Immature natural killer cell (primary cell): ENCODE results near the gene GAK. TPM values are rescaled to one million over a fixed set of nuclear protein-coding genes. Genes with fewer than 3 reads are reported as not detected.
A peak's percentile ranks its signal among the peaks of the same experiment; 100 is the strongest.

ENCODE experiments used
- DNase-seq, 3 donors: peaks; one replicate each; pipeline ENCODE4 v3.0.0; 2022; ENCODE audit warnings: mixed read lengths in 1 of 3
- H3K27ac Mint-ChIP-seq, 6 donors: one replicate each; pipeline ENCODE4 v1.8.0; 2020; ENCODE audit warnings: mixed read lengths in 6 of 6, mild to moderate bottlenecking in 5 of 6, inconsistent platforms in 4 of 6, moderate library complexity in 3 of 6
- H3K27me3 Mint-ChIP-seq, 3 donors: one replicate each; pipeline ENCODE4 v1.8.0; 2020 to 2021; ENCODE audit warnings: low read depth in 3 of 3, mild to moderate bottlenecking in 3 of 3, mixed read lengths in 3 of 3, moderate library complexity in 3 of 3, inconsistent platforms in 1 of 3
- H3K36me3 Mint-ChIP-seq, 3 donors: one replicate each; pipeline ENCODE4 v1.8.0; 2020; ENCODE audit warnings: mixed read lengths in 3 of 3, inconsistent platforms in 2 of 3, mild to moderate bottlenecking in 2 of 3
- H3K4me1 Mint-ChIP-seq, 2 donors: one replicate each; pipeline ENCODE4 v1.8.0; 2020; ENCODE audit warnings: inconsistent platforms in 2 of 2, mild to moderate bottlenecking in 2 of 2, mixed read lengths in 2 of 2, moderate library complexity in 1 of 2
- H3K4me3 Mint-ChIP-seq, 5 donors: one replicate each; pipeline ENCODE4 v1.8.0; 2020; ENCODE audit warnings: mild to moderate bottlenecking in 5 of 5, mixed read lengths in 5 of 5, inconsistent platforms in 3 of 5, moderate library complexity in 3 of 5
- H3K9me3 Mint-ChIP-seq, 6 donors: one replicate each; pipeline ENCODE4 v1.8.0; 2020; ENCODE audit warnings: mild to moderate bottlenecking in 6 of 6, mixed read lengths in 6 of 6, inconsistent platforms in 4 of 6, moderate library complexity in 3 of 6
- polyA plus RNA-seq, 3 donors: library from polyadenylated mRNA; unstranded; fragments of 300-500 nt; fragmentation: Illumina TruSeq; gene quantifications; one replicate each; pipeline ENCODE4 v1.2.3, GENCODE V29; 2021

Gene GAK
- polyA plus RNA-seq, 3 donors from 2014 or later, result 49.4 to 119 (median 52.2) TPM

GRCh38 chr4:960140-960635 lies 28.1 kb upstream of the GAK start:
- Mint-ChIP-seq H3K9me3 (peaks cover 0 to 2% (median 0%) of the 10 kb centered on the region in 6 donors), H3K4me1 (peaks cover 0 to 3% of the 10 kb centered on the region in 2 donors), H3K36me3 (peaks cover 0 to 5% (median 3%) of the 10 kb centered on the region in 3 donors), H3K4me3 (no peak overlapping the region), H3K27me3 (peaks cover 0 to 10% (median 2%) of the 10 kb centered on the region in 3 donors), H3K27ac (no peak overlapping the region)
- no peak for DNase-seq

DNA sequence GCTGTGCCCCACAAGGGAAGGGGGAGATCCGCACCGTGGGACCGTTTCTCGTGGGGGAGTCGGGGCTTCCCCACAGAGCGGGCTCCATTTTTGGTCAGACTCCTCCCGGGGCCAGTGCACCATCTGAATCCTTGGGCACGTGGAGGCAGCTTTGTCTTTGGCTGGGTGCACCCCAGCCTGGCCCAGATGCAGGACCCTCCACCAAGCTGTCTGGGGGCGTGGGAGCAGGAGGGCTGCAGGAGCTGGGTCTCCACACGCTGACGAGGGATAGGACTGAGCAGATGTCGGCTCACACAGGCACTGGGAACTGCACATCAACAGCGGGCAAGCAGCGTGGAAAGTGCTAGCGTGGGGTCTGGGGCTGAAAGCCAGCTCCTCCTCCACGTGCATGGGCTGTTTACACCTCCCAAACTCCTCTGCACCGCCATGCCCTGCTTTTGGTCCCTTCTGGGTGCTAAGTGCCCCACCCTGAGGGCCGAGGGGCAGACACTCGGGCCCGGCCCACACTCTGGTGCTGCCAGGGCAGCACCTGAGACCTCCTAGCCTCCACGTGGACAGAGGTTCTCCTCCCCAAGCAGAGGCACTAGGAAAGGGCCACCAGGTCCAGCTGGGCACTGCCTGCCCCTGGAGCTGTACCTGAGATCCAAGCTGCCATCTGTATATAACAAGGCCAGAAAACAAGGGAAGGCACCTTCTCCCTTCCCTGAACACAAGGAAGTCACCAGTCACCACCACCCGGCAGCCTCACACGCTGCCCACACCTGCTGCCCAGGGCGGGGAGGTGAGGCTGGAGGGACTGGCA lies 27.4 kb upstream of the GAK start:
- Mint-ChIP-seq H3K4me3 (no peak overlapping the region), H3K36me3 (peaks cover 0 to 8% (median 7%) of the 10 kb centered on the region in 3 donors), H3K27me3 (peaks cover 0 to 10% (median 2%) of the 10 kb centered on the region in 3 donors), H3K4me1 (peaks cover 0 to 3% of the 10 kb centered on the region in 2 donors), H3K9me3 (peaks cover 0 to 2% (median 0%) of the 10 kb centered on the region in 6 donors), H3K27ac (peak overlapping the region in 2 of 6 donors; percentile 23 to 61)
- no peak for DNase-seq

DNA sequence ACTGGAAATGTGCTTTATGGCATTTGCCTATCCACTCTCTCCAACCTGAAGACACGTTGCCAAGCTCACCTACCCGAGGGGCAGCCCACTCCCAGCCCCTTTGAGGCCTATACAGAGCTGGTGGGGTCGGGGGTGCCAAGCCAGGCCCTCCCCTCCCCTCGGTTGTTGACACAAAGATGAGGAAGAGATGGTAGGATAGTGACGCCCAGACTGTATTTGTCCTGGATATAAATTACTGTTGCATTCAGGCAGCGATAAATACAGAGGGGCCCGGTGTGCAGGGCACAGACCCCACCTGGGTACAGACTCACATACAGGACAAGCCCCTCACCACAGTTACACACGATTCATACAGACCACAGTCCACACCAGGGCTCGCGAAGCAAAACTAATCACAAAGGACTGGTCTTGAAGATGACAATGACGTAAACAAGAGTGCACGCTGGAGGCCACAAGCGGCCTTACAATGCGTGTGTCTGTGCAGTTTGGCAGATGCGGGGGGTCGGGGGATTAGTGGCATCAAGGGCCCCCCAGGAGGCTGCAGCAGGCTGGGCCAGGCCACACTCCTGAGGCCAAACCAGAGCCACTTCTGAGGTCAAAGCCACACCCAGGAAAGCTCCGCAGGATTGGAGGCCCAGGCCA lies 26.7 kb upstream of the GAK start:
- Mint-ChIP-seq H3K4me3 (no peak overlapping the region), H3K27ac (peak overlapping the region in 4 of 6 donors; percentile 23 to 53 (median 30)), H3K9me3 (peaks cover 0 to 2% (median 0%) of the 10 kb centered on the region in 6 donors), H3K4me1 (peaks cover 0 to 3% of the 10 kb centered on the region in 2 donors), H3K36me3 (peaks cover 0 to 10% (median 8%) of the 10 kb centered on the region in 3 donors), H3K27me3 (peaks cover 0 to 7% (median 2%) of the 10 kb centered on the region in 3 donors)
- DNase-seq, result no peak

DNA sequence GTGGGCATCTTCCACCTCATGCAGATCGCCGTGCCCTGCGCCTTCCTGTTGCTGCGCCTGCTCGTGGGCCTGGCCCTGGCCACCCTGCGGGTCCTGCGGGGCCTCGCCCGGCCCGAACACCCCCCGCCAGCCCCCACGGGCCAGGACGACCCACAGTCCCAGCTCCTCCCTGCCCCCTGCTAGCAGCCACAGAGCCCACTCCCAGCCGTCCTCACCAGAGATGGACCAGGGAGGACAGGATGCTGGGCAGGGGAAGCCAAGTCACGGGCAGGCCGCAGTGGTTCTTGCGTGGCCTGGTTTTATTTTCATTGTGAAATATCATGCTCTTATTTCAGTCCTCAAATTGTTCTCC lies 26.2 kb upstream of the GAK start:
- H3K4me3 Mint-ChIP-seq, result no peak overlapping the region
- H3K36me3 Mint-ChIP-seq, result peaks cover 0 to 10% (median 8%) of the 10 kb centered on the region in 3 donors
- H3K27ac Mint-ChIP-seq, result peak overlapping the region in 2 of 6 donors; percentile 23 to 53
- peaks cover 0 to 2% (median 0%) of the 10 kb centered on the region in 6 donors for H3K9me3 Mint-ChIP-seq
- H3K27me3 Mint-ChIP-seq, result peaks cover 0 to 7% (median 2%) of the 10 kb centered on the region in 3 donors
- no peak for DNase-seq
- H3K4me1 Mint-ChIP-seq, result peaks cover 0 to 3% of the 10 kb centered on the region in 2 donors

GRCh38 chr4:957581-958313 lies 25.6 kb upstream of the GAK start:
- peaks cover 0 to 10% (median 8%) of the 10 kb centered on the region in 3 donors for H3K36me3 Mint-ChIP-seq
- H3K4me1 Mint-ChIP-seq, result peaks cover 0 to 3% of the 10 kb centered on the region in 2 donors
- DNase-seq, result no peak
- peaks cover 0 to 6% (median 2%) of the 10 kb centered on the region in 3 donors for H3K27me3 Mint-ChIP-seq
- peaks cover 0 to 2% (median 0%) of the 10 kb centered on the region in 6 donors for H3K9me3 Mint-ChIP-seq
- peak overlapping the region in 2 of 6 donors; percentile 45 to 64 for H3K27ac Mint-ChIP-seq
- no peak overlapping the region for H3K4me3 Mint-ChIP-seq

DNA sequence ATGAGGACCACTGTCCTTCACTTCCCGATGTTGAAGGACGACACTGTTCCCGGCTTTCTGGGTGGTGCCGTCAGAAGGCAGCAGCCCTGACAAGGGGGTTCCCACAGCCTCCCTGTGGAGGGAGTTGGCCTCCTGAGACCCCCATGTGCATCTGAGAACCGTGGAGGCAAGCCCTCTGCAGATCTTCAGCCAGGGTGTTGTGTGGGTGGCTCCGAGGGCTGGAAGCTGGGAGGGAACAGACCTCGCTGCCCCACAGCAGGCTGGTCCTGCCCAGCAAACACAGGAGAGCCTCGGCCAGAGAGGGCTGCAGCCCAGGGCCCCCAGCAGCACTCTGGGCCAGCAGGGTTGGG lies 25.1 kb upstream of the GAK start:
- Mint-ChIP-seq H3K4me1 (peaks cover 0 to 3% of the 10 kb centered on the region in 2 donors), H3K4me3 (no peak overlapping the region), H3K27me3 (peaks cover 0 to 8% (median 2%) of the 10 kb centered on the region in 3 donors), H3K27ac (no peak overlapping the region), H3K36me3 (peaks cover 0 to 10% (median 8%) of the 10 kb centered on the region in 3 donors), H3K9me3 (peaks cover 0 to 2% (median 0%) of the 10 kb centered on the region in 6 donors)
- DNase-seq, result no peak

DNA sequence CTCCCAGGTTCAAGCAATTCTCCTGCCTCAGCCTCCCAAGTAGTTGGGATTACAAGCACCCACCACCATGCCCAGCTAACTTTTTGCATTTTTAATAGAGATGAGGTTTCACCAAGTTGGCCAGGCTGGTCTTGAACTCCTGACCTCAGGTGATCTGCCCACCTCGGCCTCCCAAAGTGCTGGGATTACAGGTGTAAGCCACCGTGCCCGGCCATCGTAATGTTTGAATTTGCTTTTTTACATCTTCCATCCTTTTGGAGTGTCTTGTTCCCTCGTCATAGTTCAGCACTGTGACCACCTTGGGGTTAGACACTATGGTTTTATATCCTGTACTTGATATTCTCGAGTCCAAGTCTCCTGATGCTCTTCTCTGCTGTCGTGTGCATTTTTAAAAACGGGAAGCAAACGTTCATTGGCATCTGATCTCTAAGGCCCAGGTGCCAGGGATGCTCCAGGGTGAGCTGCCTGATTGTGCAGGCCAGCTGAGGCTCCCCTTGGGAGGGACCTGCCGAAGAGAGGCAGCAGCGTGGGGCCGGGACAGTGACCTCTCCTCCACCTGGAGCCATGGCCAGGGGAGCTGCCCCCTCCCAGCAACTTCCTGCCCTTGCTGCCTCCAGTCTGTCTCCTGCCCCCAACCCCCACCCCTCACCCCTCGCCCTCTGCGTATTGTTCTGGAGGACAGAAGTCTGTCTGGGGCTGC lies 24.6 kb upstream of the GAK start:
- peaks cover 0 to 3% of the 10 kb centered on the region in 2 donors for H3K4me1 Mint-ChIP-seq
- H3K4me3 Mint-ChIP-seq, result no peak overlapping the region
- peaks cover 0 to 7% (median 2%) of the 10 kb centered on the region in 3 donors for H3K27me3 Mint-ChIP-seq
- no peak overlapping the region for H3K27ac Mint-ChIP-seq
- H3K9me3 Mint-ChIP-seq, result no peaks in the 10 kb centered on the region
- no peak for DNase-seq
- peaks cover 0 to 10% (median 8%) of the 10 kb centered on the region in 3 donors for H3K36me3 Mint-ChIP-seq

GRCh38 chr4:955931-956381 lies 23.8 kb upstream of the GAK start:
- H3K27me3 Mint-ChIP-seq, result peaks cover 0 to 7% (median 2%) of the 10 kb centered on the region in 3 donors
- peaks cover 0 to 3% of the 10 kb centered on the region in 2 donors for H3K4me1 Mint-ChIP-seq
- no peak overlapping the region for H3K4me3 Mint-ChIP-seq
- H3K36me3 Mint-ChIP-seq, result peaks cover 0 to 10% (median 8%) of the 10 kb centered on the region in 3 donors
- H3K27ac Mint-ChIP-seq, result no peak overlapping the region
- H3K9me3 Mint-ChIP-seq, result no peaks in the 10 kb centered on the region
- no peak for DNase-seq

GRCh38 chr4:955161-955921 lies 23.2 kb upstream of the GAK start:
- H3K9me3 Mint-ChIP-seq, result no peaks in the 10 kb centered on the region
- peaks cover 0 to 10% (median 8%) of the 10 kb centered on the region in 3 donors for H3K36me3 Mint-ChIP-seq
- H3K27ac Mint-ChIP-seq, result no peak overlapping the region
- peaks cover 0 to 3% of the 10 kb centered on the region in 2 donors for H3K4me1 Mint-ChIP-seq
- no peak overlapping the region for H3K4me3 Mint-ChIP-seq
- peaks cover 2 to 7% (median 2%) of the 10 kb centered on the region in 3 donors for H3K27me3 Mint-ChIP-seq
- DNase-seq, result no peak

DNA sequence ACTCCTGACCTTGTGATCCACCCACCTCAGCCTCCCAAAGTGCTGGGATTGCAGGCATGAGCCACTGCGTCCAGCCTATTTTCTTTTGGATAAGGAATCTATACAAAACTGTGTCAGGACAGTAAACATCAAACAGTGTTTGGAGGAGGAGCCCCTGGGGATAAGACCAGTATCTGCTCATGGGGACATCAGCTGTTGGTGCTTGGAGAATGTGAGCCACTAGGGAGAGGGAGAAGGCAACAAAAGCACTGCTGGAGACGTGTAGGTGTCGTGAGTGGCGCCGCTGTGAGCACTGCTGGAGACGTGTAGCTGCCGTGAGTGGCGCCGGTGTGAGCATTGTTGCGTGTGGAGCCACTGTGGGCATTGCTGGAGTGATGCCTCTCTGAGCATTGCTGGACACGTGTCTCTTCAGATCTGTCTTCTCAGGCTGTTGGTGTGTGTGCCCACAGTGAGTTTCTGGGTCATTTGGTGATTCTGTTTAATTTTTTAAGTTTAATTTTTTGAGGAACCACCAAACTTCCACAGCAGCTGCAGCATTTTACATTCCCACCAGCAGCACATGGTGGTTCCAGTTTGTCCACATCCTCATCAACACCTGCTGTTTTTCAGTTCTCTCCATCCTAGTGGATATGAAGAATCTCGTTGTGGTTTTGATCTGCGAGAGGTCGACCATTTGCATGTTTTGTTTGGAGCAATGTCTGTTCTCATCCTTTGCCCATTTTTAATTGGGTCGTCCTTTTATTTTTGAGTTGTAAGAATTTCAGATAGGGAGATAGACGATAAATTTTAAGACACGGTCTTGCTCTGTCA lies 22.3 kb upstream of the GAK start:
- peaks cover 3 to 7% (median 4%) of the 10 kb centered on the region in 3 donors for H3K27me3 Mint-ChIP-seq
- peak overlapping the region in 3 of 6 donors; percentile 46 to 69 (median 60) for H3K27ac Mint-ChIP-seq
- DNase-seq, result no peak
- peaks cover 0 to 2% of the 10 kb centered on the region in 2 donors for H3K4me1 Mint-ChIP-seq
- H3K36me3 Mint-ChIP-seq, result peaks cover 0 to 10% (median 8%) of the 10 kb centered on the region in 3 donors
- H3K4me3 Mint-ChIP-seq, result no peak overlapping the region
- H3K9me3 Mint-ChIP-seq, result no peaks in the 10 kb centered on the region

DNA sequence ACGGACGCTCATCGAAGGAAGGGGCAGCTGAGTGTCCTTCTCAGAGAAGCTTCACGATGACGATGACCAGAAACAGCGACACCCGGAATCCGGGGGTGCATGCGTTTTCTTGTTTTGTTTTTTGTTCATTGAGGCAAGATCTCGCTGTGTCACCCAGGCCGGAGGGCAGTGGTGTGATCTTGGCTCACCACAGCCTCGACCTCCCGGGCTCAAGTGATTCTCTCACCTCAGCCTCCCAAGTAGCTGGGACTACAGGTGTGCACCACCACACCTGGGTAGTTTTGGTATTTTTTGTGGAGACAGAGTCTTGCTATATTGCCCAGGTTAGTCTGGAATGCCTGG lies 21.4 kb upstream of the GAK start:
- DNase-seq, result no peak
- no peaks in the 10 kb centered on the region for H3K4me1 Mint-ChIP-seq
- no peak overlapping the region for H3K4me3 Mint-ChIP-seq

More for the DNA sequence above, 21.4 kb upstream of the GAK start:
- peaks cover 2 to 7% (median 3%) of the 10 kb centered on the region in 3 donors for H3K27me3 Mint-ChIP-seq
- H3K9me3 Mint-ChIP-seq, result no peaks in the 10 kb centered on the region
- peaks cover 0 to 10% (median 4%) of the 10 kb centered on the region in 3 donors for H3K36me3 Mint-ChIP-seq
- H3K27ac Mint-ChIP-seq, result no peak overlapping the region
